ENCODE measurements around the gene CROCC2.

Gene CROCC2

DNA sequence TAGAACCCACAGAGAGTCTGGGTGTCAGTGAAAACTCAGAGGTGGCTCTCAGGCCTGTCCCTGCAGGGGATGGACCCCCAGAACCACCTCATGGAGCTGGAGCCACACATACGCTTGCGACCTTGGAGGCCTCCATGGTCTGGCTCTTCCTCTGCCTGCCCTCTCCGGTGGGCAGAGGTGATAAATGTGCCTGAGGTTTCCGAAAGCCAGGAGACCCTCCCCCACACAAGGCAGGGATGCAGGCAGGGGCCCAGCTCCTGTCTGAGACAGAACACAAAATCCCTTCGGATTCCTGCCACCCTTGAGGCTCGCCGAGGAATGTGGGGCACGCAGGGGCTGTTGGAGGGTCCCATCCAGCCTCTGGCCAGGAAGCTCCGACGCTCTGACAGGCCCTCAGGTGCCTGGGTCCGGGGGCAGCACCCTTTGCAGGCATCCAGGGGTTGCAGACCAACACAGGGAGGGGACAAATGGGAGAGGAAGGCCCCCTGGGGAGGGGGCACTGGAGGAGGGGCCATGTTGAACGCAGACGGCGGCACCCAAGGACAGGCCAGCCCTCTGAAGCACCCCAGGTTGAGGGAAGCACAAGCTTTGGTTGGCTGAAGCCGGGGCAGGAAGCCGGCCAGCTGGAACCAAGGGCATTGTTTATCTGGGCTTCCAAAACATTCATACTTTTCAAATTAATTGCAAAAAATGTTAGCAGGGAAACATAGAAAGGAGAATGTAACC lies 88.2 kb downstream of the CROCC2 start:
- no peak overlapping the region for H3K4me2 ChIP-seq (ENCODE audit: low read depth, low read length, poor library complexity, severe bottlenecking)

GRCh38 chr2:240995041-240996021 lies 89.2 kb downstream of the CROCC2 start:
- Histone ChIP-seq H3K27ac (ENCODE audit: low read depth, low read length) (no peak overlapping the region), H3K4me3 (ENCODE audit: insufficient read depth, low read length, poor library complexity, severe bottlenecking) (no peak overlapping the region), H3K9me2 (replicated peaks; ENCODE audit: insufficient read depth, low read length) (no peaks in the 10 kb centered on the region), H3K79me2 (ENCODE audit: insufficient read depth, low read length) (no peaks in the 10 kb centered on the region), H3K36me3 (ENCODE audit: low read length) (no peaks in the 10 kb centered on the region), H3K9me3 (ENCODE audit: insufficient read depth, low read length) (no peaks in the 10 kb centered on the region), H3K27me3 (ENCODE audit: low read length) (no peaks in the 10 kb centered on the region), H3K4me2 (ENCODE audit: low read depth, low read length, poor library complexity, severe bottlenecking) (no peak overlapping the region), H3K9ac (ENCODE audit: low read length) (no peak overlapping the region), H3F3A (ENCODE audit: insufficient read depth) (no peaks in the 10 kb centered on the region), H2AFZ (ENCODE audit: low read depth, low read length, severe bottlenecking) (no peak overlapping the region), H4K20me1 (ENCODE audit: low read depth, low read length) (no peaks in the 10 kb centered on the region)
- TF ChIP-seq EZH2phosphoT487 (conservative IDR thresholded peaks at IDR 0.05; ENCODE audit: low read length) (no peak), CTCF (IDR thresholded peaks at IDR 0.05; ENCODE audit: insufficient read depth, low read length, poor library complexity, severe bottlenecking) (no peak)

More for the DNA sequence above, 88.2 kb downstream of the CROCC2 start:
- H3K9ac ChIP-seq (ENCODE audit: low read length) = no peak overlapping the region
- H3K27me3 ChIP-seq (ENCODE audit: low read length) = no peaks in the 10 kb centered on the region
- H3K36me3 ChIP-seq (ENCODE audit: low read length) = no peaks in the 10 kb centered on the region
- H2AFZ ChIP-seq (ENCODE audit: low read depth, low read length, severe bottlenecking) = no peak overlapping the region
- H3K79me2 ChIP-seq (ENCODE audit: insufficient read depth, low read length) = no peaks in the 10 kb centered on the region
- no peaks in the 10 kb centered on the region for H3F3A ChIP-seq (ENCODE audit: insufficient read depth)
- no peak overlapping the region for H3K4me3 ChIP-seq (ENCODE audit: insufficient read depth, low read length, poor library complexity, severe bottlenecking)
- no peaks in the 10 kb centered on the region for H3K9me2 ChIP-seq (replicated peaks; ENCODE audit: insufficient read depth, low read length)
- no peaks in the 10 kb centered on the region for H3K9me3 ChIP-seq (ENCODE audit: insufficient read depth, low read length)
- no peak overlapping the region for H3K27ac ChIP-seq (ENCODE audit: low read depth, low read length)
- no peaks in the 10 kb centered on the region for H4K20me1 ChIP-seq (ENCODE audit: low read depth, low read length)
- TF ChIP-seq EZH2phosphoT487 (conservative IDR thresholded peaks at IDR 0.05; ENCODE audit: low read length) (no peak), CTCF (IDR thresholded peaks at IDR 0.05; ENCODE audit: insufficient read depth, low read length, poor library complexity, severe bottlenecking) (no peak)

DNA sequence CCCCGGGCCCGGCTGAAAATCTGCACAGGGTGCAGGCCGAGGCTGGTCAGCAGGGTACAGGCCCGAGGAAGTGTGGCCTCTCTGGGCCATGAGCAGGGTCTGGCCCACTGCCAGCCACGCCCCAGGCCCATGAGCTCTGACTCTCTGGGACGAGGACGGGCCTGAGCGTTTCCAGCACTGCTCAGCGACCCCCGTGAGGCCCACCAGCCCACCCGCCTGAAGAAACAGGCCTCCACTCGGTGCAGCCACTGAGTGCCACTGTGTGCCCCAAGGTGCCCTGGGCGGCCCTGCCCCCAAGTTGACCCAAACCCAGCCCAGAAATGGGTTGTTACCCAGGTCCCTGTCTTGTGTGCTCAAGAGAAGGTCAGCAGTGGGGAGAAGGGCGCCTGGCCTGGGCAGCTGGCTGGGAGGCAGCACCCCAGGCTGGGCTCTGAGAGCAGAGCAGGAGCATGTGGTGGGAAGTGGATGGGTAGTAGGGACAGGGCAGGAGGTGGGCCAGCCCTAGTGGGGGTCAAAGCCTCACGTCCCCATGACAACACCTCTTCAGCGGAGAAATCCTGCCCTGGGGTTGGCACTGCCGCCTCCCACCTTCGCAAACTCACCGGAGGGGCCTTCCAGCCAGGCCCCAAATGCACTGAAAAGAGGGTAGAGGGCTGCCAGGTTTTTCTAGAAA lies 90.2 kb downstream of the CROCC2 start:
- Histone ChIP-seq H3K27ac (ENCODE audit: low read depth, low read length) (no peak overlapping the region), H3K36me3 (ENCODE audit: low read length) (no peaks in the 10 kb centered on the region), H4K20me1 (ENCODE audit: low read depth, low read length) (no peaks in the 10 kb centered on the region), H3K27me3 (ENCODE audit: low read length) (no peaks in the 10 kb centered on the region), H3K4me3 (ENCODE audit: insufficient read depth, low read length, poor library complexity, severe bottlenecking) (no peak overlapping the region), H3K79me2 (ENCODE audit: insufficient read depth, low read length) (no peaks in the 10 kb centered on the region), H2AFZ (ENCODE audit: low read depth, low read length, severe bottlenecking) (no peak overlapping the region), H3K9ac (ENCODE audit: low read length) (no peak overlapping the region), H3K4me2 (ENCODE audit: low read depth, low read length, poor library complexity, severe bottlenecking) (no peak overlapping the region), H3K9me2 (replicated peaks; ENCODE audit: insufficient read depth, low read length) (no peaks in the 10 kb centered on the region), H3K9me3 (ENCODE audit: insufficient read depth, low read length) (no peaks in the 10 kb centered on the region), H3F3A (ENCODE audit: insufficient read depth) (no peaks in the 10 kb centered on the region)
- TF ChIP-seq EZH2phosphoT487 (conservative IDR thresholded peaks at IDR 0.05; ENCODE audit: low read length) (no peak), CTCF (IDR thresholded peaks at IDR 0.05; ENCODE audit: insufficient read depth, low read length, poor library complexity, severe bottlenecking) (no peak)
